ENCODE results near the gene OPTC.

DNA sequence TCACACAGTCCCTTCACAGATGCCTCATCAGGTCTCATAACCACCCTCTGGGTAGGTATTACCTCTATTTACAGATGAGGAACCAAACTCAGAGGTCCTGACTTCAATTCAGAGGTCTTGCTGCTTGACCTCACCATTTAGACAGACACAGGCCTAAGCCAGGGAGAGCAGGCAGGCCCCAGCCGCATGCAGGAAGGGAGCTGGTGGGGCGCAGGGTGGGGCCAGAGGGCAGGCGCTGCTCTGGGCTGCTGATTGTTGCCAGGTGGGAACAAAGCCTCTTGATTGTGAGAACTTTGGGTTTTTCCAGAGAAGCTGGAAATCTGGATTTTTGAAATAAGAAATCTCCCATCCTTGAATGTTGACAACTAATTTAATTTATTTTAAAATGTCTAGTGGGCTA lies 38.2 kb upstream of the OPTC start:
- no peak for TF ChIP-seq POLR2AphosphoS5 (IDR thresholded peaks at IDR 0.05)
- TF ChIP-seq, protein P1, sequence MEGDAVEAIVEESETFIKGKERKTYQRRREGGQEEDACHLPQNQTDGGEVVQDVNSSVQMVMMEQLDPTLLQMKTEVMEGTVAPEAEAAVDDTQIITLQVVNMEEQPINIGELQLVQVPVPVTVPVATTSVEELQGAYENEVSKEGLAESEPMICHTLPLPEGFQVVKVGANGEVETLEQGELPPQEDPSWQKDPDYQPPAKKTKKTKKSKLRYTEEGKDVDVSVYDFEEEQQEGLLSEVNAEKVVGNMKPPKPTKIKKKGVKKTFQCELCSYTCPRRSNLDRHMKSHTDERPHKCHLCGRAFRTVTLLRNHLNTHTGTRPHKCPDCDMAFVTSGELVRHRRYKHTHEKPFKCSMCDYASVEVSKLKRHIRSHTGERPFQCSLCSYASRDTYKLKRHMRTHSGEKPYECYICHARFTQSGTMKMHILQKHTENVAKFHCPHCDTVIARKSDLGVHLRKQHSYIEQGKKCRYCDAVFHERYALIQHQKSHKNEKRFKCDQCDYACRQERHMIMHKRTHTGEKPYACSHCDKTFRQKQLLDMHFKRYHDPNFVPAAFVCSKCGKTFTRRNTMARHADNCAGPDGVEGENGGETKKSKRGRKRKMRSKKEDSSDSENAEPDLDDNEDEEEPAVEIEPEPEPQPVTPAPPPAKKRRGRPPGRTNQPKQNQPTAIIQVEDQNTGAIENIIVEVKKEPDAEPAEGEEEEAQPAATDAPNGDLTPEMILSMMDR (IDR thresholded peaks at IDR 0.05), result no peak

Measured in suprapubic skin (tissue), 3 donors.